HG03571 (cell line): Measurements from ENCODE around the gene GNAO1.
"Not testable (repeated sequence)": the region's sequence is repeated elsewhere in the genome, so short reads cannot be mapped to it uniquely, and the experiment has no call there.

ENCODE experiments used
- ATAC-seq: cut with Tn5 transposase; IDR thresholded peaks from one replicate; pipeline ENCODE4 v1.9.1; 2021; ENCODE audit not compliant: unreplicated experiment

Gene GNAO1

DNA sequence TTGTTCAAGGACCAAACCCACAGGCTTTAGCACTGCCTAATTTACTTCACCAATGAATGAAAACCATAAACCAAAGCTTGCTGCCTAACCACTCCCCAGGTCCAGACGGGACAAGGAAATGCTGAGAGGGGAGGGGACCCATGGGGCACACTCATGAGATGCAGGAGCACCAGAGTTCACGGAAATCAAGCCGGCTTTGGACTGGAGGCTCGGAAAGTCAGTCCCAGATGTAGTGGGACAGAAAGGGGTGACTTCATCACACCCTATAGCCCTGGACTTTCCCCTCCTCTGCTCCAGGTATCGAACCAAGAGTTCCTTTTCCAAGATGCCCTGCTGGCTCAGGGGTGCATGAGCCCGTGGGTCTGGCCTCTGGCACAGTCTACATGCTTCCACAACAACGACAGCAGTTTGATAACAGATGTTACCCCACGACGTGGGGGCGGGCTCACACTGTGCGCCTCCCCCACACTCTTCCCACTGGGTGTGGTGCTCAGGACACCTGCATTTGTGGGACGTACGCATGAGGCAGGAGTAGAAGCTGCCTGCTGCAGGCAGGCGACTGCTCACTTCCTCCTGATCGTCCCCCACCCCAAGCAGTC is 170.9 kb downstream of the GNAO1 start:
- ATAC-seq: no peak

- ATAC-seq: no peak
These were observed 171.4 kb downstream of the GNAO1 start for GRCh38 chr16:56362706-56363105.

DNA sequence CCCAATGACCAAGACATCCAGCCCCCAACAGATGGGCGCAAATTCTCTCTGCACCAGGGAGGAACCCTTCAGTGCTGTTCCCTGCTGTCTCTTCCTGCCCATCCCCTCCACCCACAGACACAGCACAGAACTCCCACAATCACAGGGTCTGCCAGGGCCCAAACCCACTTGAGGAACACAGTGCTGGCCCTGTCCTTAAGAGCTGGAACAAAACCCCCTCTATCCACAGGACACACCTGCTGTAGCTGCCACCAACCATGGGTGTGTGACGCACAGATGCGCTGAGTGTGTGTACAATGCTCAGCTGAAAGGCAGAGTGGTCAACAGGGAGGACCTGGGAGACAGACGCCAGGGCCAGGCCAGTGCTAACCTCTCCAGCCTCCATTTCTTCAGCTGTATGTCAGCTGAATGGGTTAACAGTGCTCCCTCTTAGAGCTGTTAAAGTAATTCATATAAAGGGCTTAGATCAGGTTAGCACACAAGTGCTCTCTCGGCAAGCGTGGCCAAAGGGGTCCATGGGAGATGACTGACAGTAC is 172.0 kb downstream of the GNAO1 start:
- no peak for ATAC-seq

DNA sequence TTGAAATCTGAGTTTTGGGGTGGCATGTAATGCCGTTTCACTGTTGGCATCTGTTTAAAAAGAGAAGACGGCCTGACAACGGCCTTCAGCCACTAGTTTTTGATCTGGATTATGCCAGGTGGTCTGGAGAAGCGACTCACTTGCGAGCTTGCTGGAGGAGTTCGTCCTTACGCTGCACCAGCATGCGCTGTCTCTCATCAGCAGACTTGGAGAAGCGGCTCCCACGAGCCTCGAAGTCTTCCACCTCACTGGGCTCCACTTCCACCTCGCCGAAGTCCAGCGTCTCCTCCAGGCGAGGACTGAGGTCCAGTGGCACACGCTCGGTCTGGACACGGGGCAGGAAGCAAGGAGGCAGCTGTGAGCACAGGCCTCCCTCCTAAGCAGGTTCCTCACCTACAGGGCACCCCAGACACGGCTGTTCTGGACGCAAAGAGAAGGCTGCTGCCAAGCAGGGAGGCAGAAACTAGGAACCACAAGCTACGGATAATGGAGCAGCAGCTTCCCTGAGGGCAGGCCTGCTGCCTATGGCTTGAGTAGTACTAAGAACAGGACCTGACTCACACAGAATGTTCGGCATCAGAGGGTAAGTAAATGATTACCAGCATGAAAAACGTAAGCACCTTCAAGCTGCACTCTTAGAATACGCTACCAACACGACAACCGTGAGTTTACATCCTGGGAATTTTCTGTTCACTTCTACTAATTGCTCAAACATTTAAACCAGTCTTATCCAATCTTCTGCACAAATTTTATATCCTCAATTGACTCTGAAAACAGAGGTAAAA is 172.7 kb downstream of the GNAO1 start:
- no peak for ATAC-seq

GRCh38 chr16:56364865-56365264 is 173.6 kb downstream of the GNAO1 start:
- no peak for ATAC-seq

GRCh38 chr16:56365552-56365951 is 174.3 kb downstream of the GNAO1 start:
- no peak for ATAC-seq

GRCh38 chr16:56366945-56367344 is 175.7 kb downstream of the GNAO1 start:
- ATAC-seq: no peak

- no peak for ATAC-seq
These were observed 176.5 kb downstream of the GNAO1 start for GRCh38 chr16:56367764-56368163.

DNA sequence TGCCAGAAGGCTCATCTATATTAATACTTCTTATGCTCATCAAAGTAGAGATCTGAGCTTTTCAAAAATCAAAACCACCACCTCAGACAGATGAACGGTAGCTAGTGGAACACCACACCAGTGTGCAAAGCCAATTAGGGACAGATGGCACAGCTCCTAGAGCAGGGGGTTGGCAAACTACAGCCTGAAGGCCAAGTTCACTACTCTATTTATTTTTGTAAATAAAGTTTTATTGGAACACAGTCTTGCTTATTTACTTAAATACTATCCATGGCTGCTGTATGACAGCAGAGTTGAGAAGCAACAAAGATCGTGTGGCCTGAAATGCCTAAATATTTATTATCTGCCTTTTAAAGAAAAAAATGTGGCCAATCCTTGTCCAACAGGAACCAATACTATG is 177.3 kb downstream of the GNAO1 start:
- no peak for ATAC-seq

- no peak for ATAC-seq
These were observed 177.9 kb downstream of the GNAO1 start for GRCh38 chr16:56369202-56369601.

DNA sequence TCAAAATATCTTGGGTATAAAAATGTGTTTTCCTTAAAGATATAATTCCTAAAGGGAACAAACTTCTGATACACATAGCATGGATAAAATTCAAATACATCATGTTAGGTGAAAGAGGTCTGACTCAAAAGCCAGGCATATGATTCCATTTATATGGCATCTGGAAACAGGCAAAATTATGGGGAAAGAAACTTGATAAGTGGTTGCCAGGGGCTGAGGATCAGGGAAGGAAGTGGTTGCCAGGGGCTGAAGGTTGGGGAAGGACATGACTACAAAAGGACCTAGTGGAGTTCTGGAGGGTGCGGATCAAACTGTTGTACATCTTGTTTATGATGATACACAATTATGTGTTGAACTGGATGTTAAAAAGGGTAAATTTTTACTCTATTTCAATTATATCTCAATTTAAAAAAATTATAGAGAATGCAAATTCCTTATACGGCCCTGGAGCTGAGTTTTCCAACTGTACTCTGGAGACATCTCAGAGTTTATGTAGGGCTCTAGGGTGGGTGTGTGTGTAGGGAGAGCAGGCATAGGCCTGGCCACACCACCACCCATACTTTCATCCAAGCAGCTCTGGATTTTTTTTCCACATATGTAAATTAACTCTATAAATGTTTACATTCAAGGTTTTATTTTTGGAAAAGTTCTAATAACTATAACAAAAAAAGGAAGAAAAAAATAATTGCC is 179.0 kb downstream of the GNAO1 start:
- ATAC-seq: no peak

DNA sequence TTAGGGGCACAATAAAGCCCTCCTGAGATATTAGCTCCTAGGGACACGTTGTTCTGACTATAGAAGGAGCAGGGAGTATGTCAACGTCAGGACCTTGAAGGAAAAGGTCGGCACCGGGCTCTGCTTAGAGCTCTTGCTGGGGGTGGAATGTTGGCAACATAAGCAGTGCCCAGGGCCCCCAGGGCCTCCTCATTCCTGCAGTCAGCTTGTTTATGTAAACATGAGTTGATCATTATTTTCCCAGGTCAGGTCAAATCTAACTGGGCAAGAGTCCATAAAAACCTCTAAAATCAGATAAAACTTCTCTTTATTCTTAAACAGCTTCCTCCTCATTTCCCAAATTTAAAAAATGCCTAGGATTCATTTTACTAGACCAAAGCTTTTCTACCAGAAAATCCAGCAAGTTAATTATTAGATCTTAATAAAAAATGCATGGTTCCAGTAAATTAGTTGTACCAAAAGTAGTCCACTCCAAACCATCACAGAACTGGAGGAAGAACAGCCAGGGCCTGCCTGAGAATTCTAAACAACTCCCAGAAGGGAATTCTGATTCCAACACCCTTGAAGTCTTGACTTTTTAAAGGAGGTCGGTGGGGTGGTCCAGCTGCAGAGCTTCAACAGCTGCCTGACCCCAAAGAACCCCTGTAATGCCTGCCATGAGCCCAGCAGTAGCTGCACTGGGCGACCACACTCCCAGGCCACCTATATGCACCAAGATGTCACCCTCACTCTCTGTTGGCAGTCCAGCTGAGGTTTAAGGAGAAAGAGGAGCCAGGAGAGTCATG is 179.8 kb downstream of the GNAO1 start:
- no peak for ATAC-seq

- no peak for ATAC-seq
These were observed 180.3 kb downstream of the GNAO1 start for GRCh38 chr16:56371660-56371937.

- ATAC-seq: no peak
These were observed 180.8 kb downstream of the GNAO1 start for GRCh38 chr16:56372013-56372634.

DNA sequence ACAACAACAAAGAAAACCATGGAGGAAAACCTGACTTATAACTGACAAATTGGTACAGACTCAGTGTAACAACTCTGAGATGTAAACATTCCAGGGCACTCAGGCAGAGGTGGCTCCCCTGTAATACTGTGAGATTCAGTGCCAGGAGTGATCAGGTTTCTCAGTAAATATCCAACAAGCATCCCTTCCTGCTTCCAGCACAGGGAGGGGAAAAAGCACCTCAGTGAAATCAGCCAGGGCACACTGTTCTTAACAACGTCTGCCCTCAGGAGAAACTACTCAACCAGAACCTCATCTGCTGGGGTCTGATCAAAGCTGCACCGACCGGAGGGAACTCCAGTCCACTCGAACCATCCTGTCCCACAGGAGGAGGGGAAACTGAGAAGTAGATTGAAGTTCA is 181.7 kb downstream of the GNAO1 start:
- no peak for ATAC-seq

- not testable (repeated sequence) for ATAC-seq
These were observed 184.5 kb downstream of the GNAO1 start for GRCh38 chr16:56375792-56376191.

GRCh38 chr16:56379044-56379443 is 187.8 kb downstream of the GNAO1 start:
- not testable (repeated sequence) for ATAC-seq

- ATAC-seq: not testable (repeated sequence)
These were observed 189.6 kb downstream of the GNAO1 start for GRCh38 chr16:56380778-56381485.

DNA sequence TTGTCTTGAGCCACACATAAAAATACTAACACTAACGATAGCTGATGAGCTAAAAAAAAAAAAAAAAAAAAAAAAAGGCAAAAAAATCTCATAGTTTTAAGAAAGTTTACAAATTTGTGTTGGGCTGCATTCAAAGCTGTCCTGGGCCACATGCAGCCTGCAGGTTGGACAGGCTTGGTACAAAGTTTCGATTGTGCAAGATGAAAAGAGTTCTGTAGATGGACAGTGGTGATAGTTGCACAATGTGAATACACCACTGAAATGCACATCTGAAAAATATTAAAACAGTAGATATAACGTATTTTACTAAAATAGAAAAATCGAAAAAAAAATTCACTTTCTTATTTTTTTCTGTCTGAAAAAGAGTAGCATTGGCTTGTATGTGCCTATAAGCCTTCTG is 191.2 kb downstream of the GNAO1 start:
- ATAC-seq: no peak

GRCh38 chr16:56382901-56383355 is 191.6 kb downstream of the GNAO1 start:
- no peak for ATAC-seq
